GM12801 (cell line): ENCODE results near the gene IFITM10.

Experiments used
- TF ChIP-seq, protein P1 (sequence below): IDR thresholded peaks from one replicate; pipeline ENCODE4 v1.5.1; 2011; ENCODE audit warnings: control low read depth; ENCODE audit not compliant: insufficient read length; ENCODE audit errors: extremely low read depth

IFITM10 gene

DNA sequence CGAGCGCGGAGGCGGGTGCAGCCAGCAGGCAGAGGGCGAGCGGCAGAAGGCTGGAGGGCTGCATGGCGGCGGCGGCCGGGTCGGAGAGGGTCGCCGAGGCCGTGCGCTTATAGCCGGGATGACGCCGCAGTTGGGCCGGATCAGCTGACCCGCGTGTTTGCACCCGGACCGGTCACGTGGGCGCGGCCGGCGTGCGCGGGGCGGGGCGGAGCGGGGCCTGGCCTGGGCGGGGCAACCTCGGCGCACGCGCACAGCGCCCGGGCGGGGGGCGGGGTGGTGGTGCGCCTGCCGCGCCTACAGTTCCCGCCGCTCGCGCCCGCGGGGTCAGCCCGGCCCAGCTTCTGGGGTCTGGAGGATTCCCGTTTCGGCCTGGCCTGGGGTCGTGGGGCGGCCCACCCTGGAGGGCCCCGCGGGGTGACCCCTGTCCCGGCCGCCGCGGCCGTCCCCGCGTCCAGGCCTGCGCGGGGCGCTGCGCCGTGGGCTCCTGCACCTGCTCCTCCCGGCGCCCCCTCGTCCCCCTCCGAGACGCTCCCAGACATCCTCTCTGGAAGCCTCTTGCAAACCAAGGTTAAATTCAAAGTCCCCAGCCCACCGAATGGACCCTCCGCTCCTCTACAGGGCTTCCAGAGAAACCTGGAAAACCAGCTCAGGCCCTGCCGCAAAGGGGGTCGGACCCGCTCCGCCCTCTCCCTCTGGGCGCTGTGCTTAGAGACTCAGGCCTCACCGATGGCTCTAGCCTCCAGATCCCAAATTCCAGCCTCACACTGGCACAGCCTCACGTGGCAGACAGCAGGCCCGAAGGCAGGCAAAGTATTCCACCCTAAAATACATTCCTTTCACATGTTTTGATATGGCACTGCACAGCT lies 13.6 kb upstream of the IFITM10 start, which contains the start of gene CTSD:
Gene CTSD, minus strand, starts transcription at position 132 of the 866 bp plus-strand sequence. Its CDS starts 68 bp downstream, at position 64.
- TF ChIP-seq, protein P1, sequence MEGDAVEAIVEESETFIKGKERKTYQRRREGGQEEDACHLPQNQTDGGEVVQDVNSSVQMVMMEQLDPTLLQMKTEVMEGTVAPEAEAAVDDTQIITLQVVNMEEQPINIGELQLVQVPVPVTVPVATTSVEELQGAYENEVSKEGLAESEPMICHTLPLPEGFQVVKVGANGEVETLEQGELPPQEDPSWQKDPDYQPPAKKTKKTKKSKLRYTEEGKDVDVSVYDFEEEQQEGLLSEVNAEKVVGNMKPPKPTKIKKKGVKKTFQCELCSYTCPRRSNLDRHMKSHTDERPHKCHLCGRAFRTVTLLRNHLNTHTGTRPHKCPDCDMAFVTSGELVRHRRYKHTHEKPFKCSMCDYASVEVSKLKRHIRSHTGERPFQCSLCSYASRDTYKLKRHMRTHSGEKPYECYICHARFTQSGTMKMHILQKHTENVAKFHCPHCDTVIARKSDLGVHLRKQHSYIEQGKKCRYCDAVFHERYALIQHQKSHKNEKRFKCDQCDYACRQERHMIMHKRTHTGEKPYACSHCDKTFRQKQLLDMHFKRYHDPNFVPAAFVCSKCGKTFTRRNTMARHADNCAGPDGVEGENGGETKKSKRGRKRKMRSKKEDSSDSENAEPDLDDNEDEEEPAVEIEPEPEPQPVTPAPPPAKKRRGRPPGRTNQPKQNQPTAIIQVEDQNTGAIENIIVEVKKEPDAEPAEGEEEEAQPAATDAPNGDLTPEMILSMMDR, result no peak

DNA sequence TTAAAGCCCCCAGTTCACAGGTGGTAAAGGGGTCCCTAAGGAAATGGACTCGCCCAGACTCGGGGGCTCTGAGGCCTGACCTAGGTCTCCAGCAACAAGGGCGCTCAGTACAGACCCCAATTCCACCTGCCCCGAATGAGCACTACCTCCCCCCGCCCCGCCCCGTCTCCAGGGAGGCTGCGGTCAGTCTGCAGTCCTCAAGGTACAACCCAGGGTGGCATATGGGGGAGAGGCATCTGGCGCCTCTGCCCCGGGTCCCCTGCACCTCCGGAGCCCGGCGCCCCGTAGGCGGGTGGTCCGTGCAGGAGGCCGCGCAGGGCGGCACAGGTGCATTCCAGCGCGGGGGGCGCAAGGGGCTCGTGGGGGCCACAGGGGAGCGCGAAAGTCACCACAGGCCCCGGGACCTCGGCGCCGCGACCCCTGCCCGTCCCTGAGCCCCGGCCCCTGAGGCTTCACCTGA lies 13.0 kb upstream of the IFITM10 start:
- TF ChIP-seq, protein P1, result no peak

DNA sequence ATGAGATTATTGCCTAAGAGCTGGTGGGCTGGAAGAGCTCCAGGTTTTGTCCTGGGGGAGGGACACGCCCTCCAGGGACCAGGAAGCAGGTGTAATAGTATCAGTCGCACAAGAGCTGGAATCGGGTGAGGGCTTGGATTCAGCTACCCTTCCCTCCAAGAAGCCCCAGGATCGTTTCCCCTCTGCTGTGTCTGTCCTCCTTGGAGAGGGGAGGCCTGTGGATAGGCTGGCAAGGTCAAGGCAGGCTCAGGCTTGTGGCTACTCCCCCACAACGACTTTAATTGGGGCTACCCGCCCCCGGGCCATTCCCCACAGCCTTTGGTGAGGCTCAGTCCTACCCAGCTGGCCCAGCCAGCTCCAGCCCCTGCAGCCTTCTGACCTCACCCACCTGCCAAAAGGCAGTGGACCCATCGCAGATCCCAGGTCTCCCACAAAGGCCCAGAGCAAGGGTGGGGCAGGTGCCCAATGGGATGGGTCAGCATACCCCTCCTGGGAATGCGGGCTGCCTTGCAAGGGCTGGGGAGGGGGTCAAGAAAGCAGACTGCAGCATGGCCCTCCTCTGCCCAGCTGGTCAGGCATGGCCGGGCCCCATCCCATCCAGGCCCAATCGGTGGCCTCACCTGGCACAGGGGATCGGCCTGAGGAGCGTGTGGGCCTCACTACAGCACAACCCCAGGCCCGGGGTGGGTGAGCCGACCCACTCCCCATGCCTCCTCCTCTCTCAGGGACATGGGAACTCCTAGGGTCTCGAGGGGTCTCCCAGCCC lies 12.3 kb upstream of the IFITM10 start:
- TF ChIP-seq, protein P1, result no peak

DNA sequence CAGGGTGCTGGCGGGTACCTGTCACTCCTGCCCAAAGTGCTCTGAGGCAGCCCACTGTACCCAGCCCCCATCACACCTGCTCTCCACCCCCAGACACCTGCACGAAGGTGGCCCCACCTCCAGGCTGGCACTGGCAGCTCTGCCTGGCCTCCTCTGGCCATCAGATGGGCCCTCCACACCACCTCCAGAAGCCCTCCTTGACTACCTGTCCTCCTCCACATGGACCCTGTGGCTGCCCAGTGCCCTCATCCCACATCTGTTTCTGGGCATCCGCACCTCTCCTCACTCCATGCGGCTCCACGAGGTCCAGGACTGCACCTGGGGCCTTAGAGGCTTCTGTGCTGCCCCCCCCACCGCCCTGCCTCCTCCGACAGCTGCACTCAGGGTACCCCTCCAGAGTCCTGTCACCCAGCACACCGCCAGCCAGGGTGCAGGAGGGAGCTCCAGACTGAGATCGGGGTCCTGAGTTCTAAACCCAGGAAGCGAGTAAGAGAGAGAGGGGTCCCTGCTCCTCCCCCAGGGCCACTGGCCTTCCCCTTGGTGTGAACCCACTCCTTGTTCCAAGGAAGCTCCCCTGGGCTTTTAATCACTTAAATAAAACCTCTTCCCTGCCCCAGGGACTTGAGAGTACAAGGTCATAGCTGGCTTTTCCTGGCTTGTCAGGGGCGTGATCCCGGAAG lies 11.6 kb upstream of the IFITM10 start:
- TF ChIP-seq, protein P1, result no peak

DNA sequence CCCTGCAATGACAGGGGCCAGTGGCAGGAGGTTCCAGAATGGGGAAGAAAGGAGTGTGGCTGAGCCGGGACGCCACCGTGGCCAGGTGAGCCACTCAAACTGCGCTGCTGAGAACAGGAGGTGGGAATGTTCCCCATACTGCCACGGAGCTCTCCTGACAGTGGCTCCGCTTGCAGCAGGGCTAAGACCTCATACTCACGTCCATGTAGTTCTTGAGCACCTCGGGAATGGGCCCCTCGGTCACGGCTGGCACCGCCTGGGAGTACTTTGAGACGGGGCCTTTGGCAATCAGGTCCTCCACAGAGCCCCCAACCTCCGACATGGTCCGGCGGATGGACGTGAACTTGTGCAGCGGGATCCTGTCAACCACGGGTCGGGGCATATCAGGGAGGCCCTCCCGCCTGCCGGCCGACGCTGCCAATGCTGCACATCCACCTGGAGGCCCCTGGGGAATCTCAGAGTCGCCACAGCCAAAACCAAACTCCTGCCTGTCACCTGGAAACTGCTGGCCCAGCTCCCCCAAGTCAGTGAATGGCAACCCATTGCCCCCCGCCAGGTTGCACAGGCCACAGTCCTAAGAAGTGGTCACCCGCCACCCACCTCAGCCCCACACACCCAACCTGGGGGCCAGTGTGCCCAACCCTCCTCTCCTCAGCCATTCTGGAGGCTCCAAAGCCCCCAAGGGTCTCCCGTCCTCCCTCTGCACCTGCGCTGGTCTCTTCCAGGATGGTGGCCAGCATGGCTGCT lies 10.9 kb upstream of the IFITM10 start:
- TF ChIP-seq, protein P1, result no peak

DNA sequence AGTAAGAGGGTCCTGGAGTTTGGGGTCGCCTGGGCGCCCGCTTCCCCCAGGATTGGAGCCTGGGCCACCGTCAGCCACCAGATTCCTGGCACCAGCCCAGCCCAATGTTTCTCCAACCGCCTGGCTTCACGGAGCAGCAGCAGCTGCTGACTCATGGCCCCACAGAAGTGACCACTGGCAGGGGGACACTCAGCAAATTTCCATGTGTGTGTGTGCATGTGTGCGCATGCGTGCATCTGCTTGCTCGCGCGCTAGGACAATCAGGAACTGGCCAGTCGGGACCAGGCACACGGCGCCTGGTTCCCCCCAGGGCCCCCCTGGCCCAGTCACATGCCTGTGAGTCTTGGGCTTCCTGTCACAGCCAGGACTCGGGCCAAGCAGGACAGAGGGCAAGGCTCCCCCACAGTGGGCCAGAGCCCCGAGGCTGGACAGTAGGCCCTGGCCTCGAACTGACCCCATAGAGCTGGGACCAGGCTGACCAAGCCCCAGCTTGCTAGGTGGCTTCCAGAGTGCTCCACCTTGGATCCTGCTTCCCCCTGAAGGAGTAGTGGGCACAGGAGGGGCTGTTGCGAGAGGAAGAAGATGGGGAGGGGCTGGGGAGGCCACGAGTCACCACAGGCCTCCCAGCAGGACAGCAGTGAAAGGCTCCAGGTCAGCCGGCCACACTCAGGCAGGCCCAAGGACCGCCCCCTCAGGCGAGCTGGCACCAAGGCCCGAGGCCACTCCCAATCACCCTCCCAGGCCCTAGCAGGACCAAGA lies 10.1 kb upstream of the IFITM10 start:
- TF ChIP-seq, protein P1, result no peak
